Ovary (tissue), 9 donors: ENCODE data around the gene PLET1. TPM values are rescaled to one million over a fixed set of nuclear protein-coding genes. Genes with fewer than 3 reads are reported as not detected.

ENCODE experiments used
- DNase-seq, 5 donors: peaks; one replicate each; pipeline ENCODE4 v3.0.0-alpha.2; 2019 to 2020
- H3K27ac ChIP-seq, 2 donors: fragments of 200-600 bp; one replicate each; pipeline versions ENCODE4 v1.5.1 to v1.8.0; 2019 to 2022
- H3K27me3 ChIP-seq: fragments of 200-600 bp; one replicate; pipeline ENCODE4 v1.8.0; 2022
- H3K36me3 ChIP-seq: fragments of 200-600 bp; sonication (generic); one replicate; pipeline ENCODE4 v1.5.1; 2019
- H3K4me1 ChIP-seq: one replicate; pipeline ENCODE4 v1.8.1; 2013; ENCODE audit warnings: mild to moderate bottlenecking, moderate library complexity; ENCODE audit not compliant: insufficient read depth
- H3K4me3 ChIP-seq: fragments of 200-600 bp; sonication (generic); one replicate; pipeline ENCODE4 v1.5.1; 2017
- H3K9me3 ChIP-seq, 2 donors: fragments of 200-600 bp in 1 of 2; sonication (generic) in 1 of 2; one replicate each; pipeline versions ENCODE4 v1.5.1 to v1.8.1; 2013 to 2019; ENCODE audit warnings: mild to moderate bottlenecking in 1 of 2, moderate library complexity in 1 of 2
- CTCF ChIP-seq, 3 donors: fragments of 450-650 bp in 2 of 3; fragments of 200-600 bp in 1 of 3; IDR thresholded peaks; one replicate each; pipeline versions ENCODE4 v1.5.1 to v1.8.0; 2016 to 2022; ENCODE audit warnings: antibody characterized with exemption in 3 of 3, mild to moderate bottlenecking in 1 of 3
- EP300 ChIP-seq: sonication (generic); formaldehyde crosslinking; IDR thresholded peaks from one replicate; pipeline ENCODE4 v1.6.1; 2017; ENCODE audit warnings: antibody characterized with exemption
- POLR2A ChIP-seq: fragments of 450-650 bp; IDR thresholded peaks from one replicate; pipeline ENCODE4 v1.6.1; 2017; ENCODE audit warnings: antibody characterized with exemption, mild to moderate bottlenecking, moderate library complexity
- WGBS, 3 donors: extraction: QIAGEN DNeasy Blood & Tissue Kit in 1 of 3; methylation state at CpG; one replicate each; pipeline versions ENCODE4 v1.1.5 to v1.1.7; 2013 to 2017; 5-methylcytosine and 5-hydroxymethylcytosine counted together
- intact Hi-C, 4 donors: fragments of 100-400 bp; cut with DNase I; formaldehyde crosslinking; loops; one replicate each; pipeline versions ENCODE4 v1.11.0 to v1.15.1; 2022 to 2023
- polyA plus RNA-seq, 2 donors: library from polyadenylated mRNA; stranded (reverse); fragments of 200-250 nt in 1 of 2; fragments of 350-450 nt in 1 of 2; fragmentation: Illumina TruSeq in 1 of 2; extraction: RNeasy Lipid Tissue Mini Kit (QIAGEN cat#74804) in 1 of 2; gene quantifications; one replicate each; pipeline ENCODE4 v1.2.3, GENCODE V29; 2013 to 2014
- total RNA-seq, 7 donors: library from RNA; depleted of rRNA in 2 of 7; stranded (reverse); fragments of >200 nt in 2 of 7; fragmentation: NEBNext Ultra II Directional in 3 of 7; extraction: Animal tissue kit (Norgen Biotek cat#: 25700) in 3 of 7; gene quantifications; one replicate each; pipeline versions ENCODE4 v1.1.0 to v1.2.4, GENCODE V29; 2016 to 2023
- donor health status: DM: no; HTN: no; CAD: no; lungs with moderate emphysema.
- donor health status: DM: no; HTN: no; CAD: no.
- donor health status: Bipolar disorder and iron deficiency.
- donor health status: DM: yes; HTN: yes; CAD: no.
- donor health status: DM: no; HTN: no; CAD: no.
- donor health status: DM: yes; HTN: yes; CAD: no.

The PLET1 gene
- total and polyA plus RNA-seq, 9 donors, result not detected

- intact Hi-C loops, result loop anchor here in 1 of 4 donors (10.0 kb wide), 1 partner anchor 987 kb away; no protein-coding TSS in a partner anchor
- H3K9me3 ChIP-seq, result no peaks in the 10 kb centered on the region
- TF ChIP-seq CTCF (IDR thresholded peaks at IDR 0.05), result no peak
- no peak for TF ChIP-seq EP300
- no peak for TF ChIP-seq POLR2A
- no peak for DNase-seq
- no peak overlapping the region for H3K4me3 ChIP-seq
- WGBS, 3 donors, result 87 to 89% (median 89%) methylated on average over 7 of the region's 7 CpGs
- H3K27me3 ChIP-seq, result no peaks in the 10 kb centered on the region
- no peak overlapping the region for H3K27ac ChIP-seq
- no peaks in the 10 kb centered on the region for H3K4me1 ChIP-seq
- no peaks in the 10 kb centered on the region for H3K36me3 ChIP-seq
Measured at GRCh38 chr11:112297248-112297866, 36.7 kb upstream of the PLET1 start.

- intact Hi-C loops, result loop anchor here in 1 of 4 donors (10.0 kb wide), 1 partner anchor 989 kb away; no protein-coding TSS in a partner anchor
- H3K9me3 ChIP-seq, result no peaks in the 10 kb centered on the region
- no peak for DNase-seq
- H3K4me3 ChIP-seq, result no peak overlapping the region
- 87 to 91% (median 88%) methylated on average over 4 of the region's 4 CpGs for WGBS, 3 donors
- H3K27ac ChIP-seq, result no peak overlapping the region
- TF ChIP-seq CTCF (IDR thresholded peaks at IDR 0.05), result no peak
- TF ChIP-seq EP300, result no peak
- TF ChIP-seq POLR2A, result no peak
- H3K36me3 ChIP-seq, result no peaks in the 10 kb centered on the region
- H3K27me3 ChIP-seq, result no peaks in the 10 kb centered on the region
- H3K4me1 ChIP-seq, result no peaks in the 10 kb centered on the region
Measured at GRCh38 chr11:112296044-112296443, 35.4 kb upstream of the PLET1 start.

- no peaks in the 10 kb centered on the region for H3K36me3 ChIP-seq
- no peaks in the 10 kb centered on the region for H3K4me1 ChIP-seq
- H3K9me3 ChIP-seq, result no peaks in the 10 kb centered on the region
- H3K27ac ChIP-seq, result no peak overlapping the region
- no peak for DNase-seq
- no peaks in the 10 kb centered on the region for H3K27me3 ChIP-seq
- no peak overlapping the region for H3K4me3 ChIP-seq
- intact Hi-C loops, result loop anchor here in 1 of 4 donors (10.0 kb wide), 1 partner anchor 990 kb away; no protein-coding TSS in a partner anchor
- TF ChIP-seq CTCF (IDR thresholded peaks at IDR 0.05), result no peak
- no peak for TF ChIP-seq EP300
- TF ChIP-seq POLR2A, result no peak
- WGBS, 3 donors, result 74 to 84% (median 74%) methylated on average over 3 of the region's 3 CpGs
Measured at GRCh38 chr11:112294688-112295340, 34.2 kb upstream of the PLET1 start.

GRCh38 chr11:112293614-112294013 is 33.0 kb upstream of the PLET1 start:
- no peaks in the 10 kb centered on the region for H3K9me3 ChIP-seq
- no peak for DNase-seq
- H3K4me1 ChIP-seq, result peaks cover 2% of the 10 kb centered on the region
- intact Hi-C loops, result loop anchor here in 1 of 4 donors (10.0 kb wide), 1 partner anchor 991 kb away; no protein-coding TSS in a partner anchor
- no peak overlapping the region for H3K27ac ChIP-seq
- no peak for TF ChIP-seq EP300
- TF ChIP-seq POLR2A, result no peak
- no peak for TF ChIP-seq CTCF (IDR thresholded peaks at IDR 0.05)
- no peaks in the 10 kb centered on the region for H3K36me3 ChIP-seq
- no peak overlapping the region for H3K4me3 ChIP-seq
- WGBS, 3 donors, result 42 to 56% (median 46%) methylated on average over 2 of the region's 2 CpGs
- no peaks in the 10 kb centered on the region for H3K27me3 ChIP-seq
